ENCODE results near the gene HES1. TPM values are rescaled to one million over a fixed set of nuclear protein-coding genes. Genes with fewer than 3 reads are reported as not detected.
"Not testable (repeated sequence)": the region's sequence is repeated elsewhere in the genome, so short reads cannot be mapped to it uniquely, and the experiment has no call there.

HES1 gene
- total and polyA plus RNA-seq, 8 donors = 18.1 to 133 (median 98.3) TPM

GRCh38 chr3:194087995-194088855 is 47.7 kb upstream of the HES1 start:
- Histone ChIP-seq H3K27me3 (no peaks in the 10 kb centered on the region), H3K27ac (peak overlapping the region in 1 of 2 donors; percentile 89), H3K9me3 (no peaks in the 10 kb centered on the region), H3K4me1 (peaks cover 12 to 31% of the 10 kb centered on the region in 2 donors), H3K36me3 (no peaks in the 10 kb centered on the region), H3K4me3 (no peak overlapping the region)
- ATAC-seq = no peak
- DNase-seq = no peak
- TF ChIP-seq, protein P1, sequence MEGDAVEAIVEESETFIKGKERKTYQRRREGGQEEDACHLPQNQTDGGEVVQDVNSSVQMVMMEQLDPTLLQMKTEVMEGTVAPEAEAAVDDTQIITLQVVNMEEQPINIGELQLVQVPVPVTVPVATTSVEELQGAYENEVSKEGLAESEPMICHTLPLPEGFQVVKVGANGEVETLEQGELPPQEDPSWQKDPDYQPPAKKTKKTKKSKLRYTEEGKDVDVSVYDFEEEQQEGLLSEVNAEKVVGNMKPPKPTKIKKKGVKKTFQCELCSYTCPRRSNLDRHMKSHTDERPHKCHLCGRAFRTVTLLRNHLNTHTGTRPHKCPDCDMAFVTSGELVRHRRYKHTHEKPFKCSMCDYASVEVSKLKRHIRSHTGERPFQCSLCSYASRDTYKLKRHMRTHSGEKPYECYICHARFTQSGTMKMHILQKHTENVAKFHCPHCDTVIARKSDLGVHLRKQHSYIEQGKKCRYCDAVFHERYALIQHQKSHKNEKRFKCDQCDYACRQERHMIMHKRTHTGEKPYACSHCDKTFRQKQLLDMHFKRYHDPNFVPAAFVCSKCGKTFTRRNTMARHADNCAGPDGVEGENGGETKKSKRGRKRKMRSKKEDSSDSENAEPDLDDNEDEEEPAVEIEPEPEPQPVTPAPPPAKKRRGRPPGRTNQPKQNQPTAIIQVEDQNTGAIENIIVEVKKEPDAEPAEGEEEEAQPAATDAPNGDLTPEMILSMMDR (IDR thresholded peaks at IDR 0.05) = no peak
- intact Hi-C loops (cut with DNase I) = loop anchor here in 1 of 2 donors (10.0 kb wide), 1 partner anchor 47 kb away; the partner anchor contains the start of gene HES1

- TF ChIP-seq, protein P1 (IDR thresholded peaks at IDR 0.05) = no peak
- intact Hi-C loops (cut with DNase I) = loop anchor here in 1 of 2 donors (10.0 kb wide), 1 partner anchor 45 kb away; the partner anchor contains the start of gene HES1
- no peak overlapping the region for H3K4me3 ChIP-seq
- peak overlapping the region; percentile 42 to 89 for H3K27ac ChIP-seq
- no peaks in the 10 kb centered on the region for H3K9me3 ChIP-seq
- no peaks in the 10 kb centered on the region for H3K36me3 ChIP-seq
- H3K27me3 ChIP-seq = no peaks in the 10 kb centered on the region
- DNase-seq (peak in 2 of 4 donors; percentile 92 to 95), ATAC-seq (peak; percentile 91)
- peaks cover 12 to 29% of the 10 kb centered on the region in 2 donors for H3K4me1 ChIP-seq
These were observed 46.4 kb upstream of the HES1 start for GRCh38 chr3:194089357-194090177.

DNA sequence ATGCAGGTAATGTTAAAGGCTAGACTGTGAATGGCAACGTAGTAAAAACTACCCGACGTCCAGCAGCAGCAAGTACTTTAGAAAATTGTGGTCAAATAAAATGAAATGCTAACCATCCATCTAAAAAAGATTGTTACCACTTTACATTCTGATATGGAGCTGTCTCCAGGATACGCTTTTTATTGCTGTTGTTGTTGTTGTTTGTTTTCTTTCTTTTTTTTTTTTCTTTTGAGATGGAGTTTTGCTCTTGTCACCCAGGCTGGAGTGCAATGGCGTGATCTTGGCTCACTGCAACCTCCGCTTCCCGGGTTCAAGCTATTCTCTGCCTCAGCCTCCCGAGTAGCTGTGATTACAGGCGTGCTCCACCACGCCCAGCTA is 45.8 kb upstream of the HES1 start:
- DNase-seq; intact Hi-C loops (cut with DNase I); H3K4me3 ChIP-seq; H3K36me3 ChIP-seq; H3K9me3 ChIP-seq; ATAC-seq; H3K27me3 ChIP-seq: not testable (repeated sequence)
- Histone ChIP-seq H3K4me1 (peaks cover 12 to 31% of the 10 kb centered on the region in 2 donors), H3K27ac (peak overlapping the region in 1 of 2 donors; percentile 89)

DNA sequence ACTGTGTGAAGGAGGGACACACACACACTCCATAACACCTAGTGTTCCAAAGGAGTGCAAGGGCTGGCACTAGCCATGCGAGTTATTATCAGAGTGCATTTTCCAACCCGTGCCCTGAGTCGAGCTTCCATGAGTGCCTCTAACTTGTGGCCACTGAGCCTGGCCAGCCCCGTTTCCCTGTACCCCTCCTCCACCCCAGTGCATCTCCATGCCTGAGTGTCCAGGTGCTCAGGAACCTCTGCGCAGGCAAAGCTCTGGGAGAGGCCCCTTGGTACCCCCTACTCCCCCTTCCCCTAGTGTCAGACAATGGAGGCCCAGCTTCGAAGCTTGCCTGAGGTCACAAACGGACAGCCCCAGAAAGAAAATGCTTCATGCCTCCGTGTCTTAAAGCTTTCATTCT is 45.2 kb upstream of the HES1 start:
- Histone ChIP-seq H3K27me3 (no peaks in the 10 kb centered on the region), H3K4me1 (peaks cover 12 to 36% of the 10 kb centered on the region in 2 donors), H3K4me3 (no peak overlapping the region), H3K36me3 (no peaks in the 10 kb centered on the region), H3K27ac (no peak overlapping the region), H3K9me3 (no peaks in the 10 kb centered on the region)
- intact Hi-C loops (cut with DNase I) = no loop called here
- TF ChIP-seq, protein P1 (IDR thresholded peaks at IDR 0.05) = no peak
- DNase-seq (no peak), ATAC-seq (no peak)

DNA sequence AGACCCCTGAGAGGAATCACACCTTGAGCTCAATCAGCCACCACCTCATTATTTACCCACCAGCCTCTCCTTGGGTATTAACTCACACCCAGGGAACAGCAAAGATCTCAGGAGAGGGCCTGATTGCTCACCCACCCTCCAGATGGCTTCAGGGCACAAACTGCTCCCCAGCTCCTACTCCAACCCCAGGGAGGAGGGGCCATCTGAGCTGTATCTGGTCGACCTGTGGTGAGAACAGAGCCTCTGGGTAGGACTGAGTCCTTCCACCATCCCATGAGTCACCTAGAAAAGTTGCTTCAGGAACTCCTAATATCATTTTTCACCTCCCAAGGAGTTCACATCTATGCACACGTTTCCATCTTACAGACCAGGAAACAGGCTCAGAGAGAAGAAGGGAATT is 44.8 kb upstream of the HES1 start:
- DNase-seq = no peak
- Histone ChIP-seq H3K27me3 (no peaks in the 10 kb centered on the region), H3K9me3 (no peaks in the 10 kb centered on the region), H3K4me3 (no peak overlapping the region), H3K4me1 (peaks cover 12 to 38% of the 10 kb centered on the region in 2 donors), H3K36me3 (no peaks in the 10 kb centered on the region), H3K27ac (no peak overlapping the region)
- no peak for ATAC-seq
- TF ChIP-seq, protein P1 (IDR thresholded peaks at IDR 0.05) = no peak
- intact Hi-C loops (cut with DNase I) = no loop called here

GRCh38 chr3:194091897-194092296 is 44.1 kb upstream of the HES1 start:
- H3K9me3 ChIP-seq; H3K4me3 ChIP-seq; ATAC-seq; intact Hi-C loops (cut with DNase I); DNase-seq; H3K36me3 ChIP-seq; H3K27me3 ChIP-seq; H3K27ac ChIP-seq: not testable (repeated sequence)
- peaks cover 12 to 38% of the 10 kb centered on the region in 2 donors for H3K4me1 ChIP-seq

All from left lung (tissue), 10 donors.